ENCODE results near the gene PIGO.

GRCh38 chr9:35115680-35116538 lies 19.5 kb upstream of the PIGO start, which contains the start of gene ATOSB:
- TF ChIP-seq BMI1 (IDR thresholded peaks at IDR 0.05; ENCODE audit: borderline replicate concordance), result no peak
- no peak for TF ChIP-seq TCF12 (IDR thresholded peaks at IDR 0.05; ENCODE audit: low read depth, low read length)
- TF ChIP-seq SKIL (IDR thresholded peaks at IDR 0.05; ENCODE audit: low read depth, poor library complexity, severe bottlenecking), result no peak
- TF ChIP-seq CTCF (IDR thresholded peaks at IDR 0.05 in 2 of 3, conservative IDR thresholded peaks at IDR 0.05 in 1 of 3; ENCODE audit: control insufficient read depth in 2 of 3, extremely low read depth in 1 of 3, insufficient read depth in 1 of 3, low read depth in 3 of 3, low read length in 3 of 3), result no peak
- peak; percentile 62 for TF ChIP-seq NR2F1 (conservative IDR thresholded peaks at IDR 0.05)
- TF ChIP-seq EP300 (IDR thresholded peaks at IDR 0.05; ENCODE audit: borderline replicate concordance in 1 of 2, control insufficient read depth in 1 of 2, low read depth in 2 of 2, low read length in 2 of 2), result no peak
- TF ChIP-seq HDGF (IDR thresholded peaks at IDR 0.05), result no peak; the same call in 1 of the 2 replicates
- no peak for TF ChIP-seq FOS (IDR thresholded peaks at IDR 0.05; ENCODE audit: borderline replicate concordance, extremely low read depth, insufficient read length)
- TF ChIP-seq PAX5 (IDR thresholded peaks at IDR 0.05; ENCODE audit: borderline replicate concordance, low read depth, low read length), result no peak
- TF ChIP-seq PML (IDR thresholded peaks at IDR 0.05; ENCODE audit: low read length), result no peak
- TF ChIP-seq POLR2A (IDR thresholded peaks at IDR 0.05; ENCODE audit: low read depth, low read length), result peak; percentile 56; the same call in 1 of the 2 replicates
- TF ChIP-seq POLR2AphosphoS5 (IDR thresholded peaks at IDR 0.05; ENCODE audit: low read length), result no peak
- TF ChIP-seq ZBTB40 (IDR thresholded peaks at IDR 0.05; ENCODE audit: borderline replicate concordance), result no peak
